Neutrophil (primary cell): Measurements from ENCODE around the gene GRIK3.

ENCODE experiments used
- H3K27ac ChIP-seq: fragments of 200-600 bp; sonication (generic); 2 replicates; pipeline ENCODE4 v1.5.1; 2016; ENCODE audit warnings: mild to moderate bottlenecking, moderate library complexity
- H3K27me3 ChIP-seq: fragments of 200-600 bp; sonication (generic); 2 replicates; pipeline ENCODE4 v1.6.0; 2016; ENCODE audit warnings: mild to moderate bottlenecking
- H3K36me3 ChIP-seq: fragments of 200-600 bp; sonication (generic); 2 replicates; pipeline ENCODE4 v1.5.1; 2017
- H3K4me1 ChIP-seq, 2 experiments: fragments of 200-600 bp in 1 of 2; sonication (generic) in 1 of 2; 1 replicate in 1 of 2; 2 replicates in 1 of 2; pipeline versions ENCODE4 v1.5.1 to v1.6.1; 2013 to 2016; ENCODE audit warnings: low read depth in 1 of 2, low read length in 1 of 2, mild to moderate bottlenecking in 1 of 2, moderate library complexity in 1 of 2; ENCODE audit not compliant: control insufficient read depth in 1 of 2, insufficient read depth in 1 of 2
- H3K4me3 ChIP-seq, 2 experiments: fragments of 200-600 bp in 1 of 2; sonication (generic) in 1 of 2; 1 replicate in 1 of 2; 2 replicates in 1 of 2; pipeline ENCODE4 v1.5.1; 2013 to 2016; ENCODE audit warnings: low read depth in 1 of 2, low read length in 1 of 2, mild to moderate bottlenecking in 1 of 2, moderate library complexity in 1 of 2
- H3K9me3 ChIP-seq: fragments of 200-600 bp; sonication (generic); 2 replicates; pipeline ENCODE4 v1.5.1; 2016
- CTCF ChIP-seq: fragments of 200-600 bp; sonication (generic); IDR thresholded peaks from 2 replicates; pipeline ENCODE4 v1.5.1; 2016; ENCODE audit warnings: antibody characterized with exemption

GRIK3 gene

GRCh38 chr1:36913484-36914060 is 120.7 kb downstream of the GRIK3 start:
- no peak for TF ChIP-seq CTCF
- Histone ChIP-seq H3K27me3 (peaks cover 5% of the 10 kb centered on the region), H3K4me3 (no peak overlapping the region), H3K27ac (no peak overlapping the region), H3K9me3 (no peaks in the 10 kb centered on the region), H3K4me1 (no peaks in the 10 kb centered on the region), H3K36me3 (no peaks in the 10 kb centered on the region)

- TF ChIP-seq CTCF = no peak
- H3K27ac ChIP-seq = no peak overlapping the region
- H3K4me3 ChIP-seq = no peak overlapping the region
- peaks cover 5% of the 10 kb centered on the region for H3K27me3 ChIP-seq
- H3K36me3 ChIP-seq = no peaks in the 10 kb centered on the region
- H3K9me3 ChIP-seq = no peaks in the 10 kb centered on the region
- no peaks in the 10 kb centered on the region for H3K4me1 ChIP-seq
These were observed 121.3 kb downstream of the GRIK3 start for GRCh38 chr1:36913016-36913415.

GRCh38 chr1:36912365-36912865 is 121.9 kb downstream of the GRIK3 start:
- H3K27me3 ChIP-seq = peaks cover 5% of the 10 kb centered on the region
- no peaks in the 10 kb centered on the region for H3K36me3 ChIP-seq
- TF ChIP-seq CTCF = no peak
- H3K4me3 ChIP-seq = no peak overlapping the region
- H3K27ac ChIP-seq = no peak overlapping the region
- H3K4me1 ChIP-seq = no peaks in the 10 kb centered on the region
- no peaks in the 10 kb centered on the region for H3K9me3 ChIP-seq

- Histone ChIP-seq H3K27ac (no peak overlapping the region), H3K4me3 (no peak overlapping the region), H3K4me1 (no peaks in the 10 kb centered on the region), H3K36me3 (no peaks in the 10 kb centered on the region), H3K9me3 (no peaks in the 10 kb centered on the region), H3K27me3 (peaks cover 5% of the 10 kb centered on the region)
- TF ChIP-seq CTCF = no peak
These were observed 122.6 kb downstream of the GRIK3 start for GRCh38 chr1:36911561-36912364.

- Histone ChIP-seq H3K4me1 (no peaks in the 10 kb centered on the region), H3K27ac (no peak overlapping the region), H3K4me3 (no peak overlapping the region), H3K36me3 (no peaks in the 10 kb centered on the region), H3K27me3 (peaks cover 5% of the 10 kb centered on the region), H3K9me3 (no peaks in the 10 kb centered on the region)
- TF ChIP-seq CTCF = no peak
These were observed 123.3 kb downstream of the GRIK3 start for GRCh38 chr1:36910886-36911540.
